ENCODE results near the gene SH2D2A.

GRCh38 chr1:156801409-156802121 lies 15.1 kb downstream of the SH2D2A start:
- TF ChIP-seq, protein P1, sequence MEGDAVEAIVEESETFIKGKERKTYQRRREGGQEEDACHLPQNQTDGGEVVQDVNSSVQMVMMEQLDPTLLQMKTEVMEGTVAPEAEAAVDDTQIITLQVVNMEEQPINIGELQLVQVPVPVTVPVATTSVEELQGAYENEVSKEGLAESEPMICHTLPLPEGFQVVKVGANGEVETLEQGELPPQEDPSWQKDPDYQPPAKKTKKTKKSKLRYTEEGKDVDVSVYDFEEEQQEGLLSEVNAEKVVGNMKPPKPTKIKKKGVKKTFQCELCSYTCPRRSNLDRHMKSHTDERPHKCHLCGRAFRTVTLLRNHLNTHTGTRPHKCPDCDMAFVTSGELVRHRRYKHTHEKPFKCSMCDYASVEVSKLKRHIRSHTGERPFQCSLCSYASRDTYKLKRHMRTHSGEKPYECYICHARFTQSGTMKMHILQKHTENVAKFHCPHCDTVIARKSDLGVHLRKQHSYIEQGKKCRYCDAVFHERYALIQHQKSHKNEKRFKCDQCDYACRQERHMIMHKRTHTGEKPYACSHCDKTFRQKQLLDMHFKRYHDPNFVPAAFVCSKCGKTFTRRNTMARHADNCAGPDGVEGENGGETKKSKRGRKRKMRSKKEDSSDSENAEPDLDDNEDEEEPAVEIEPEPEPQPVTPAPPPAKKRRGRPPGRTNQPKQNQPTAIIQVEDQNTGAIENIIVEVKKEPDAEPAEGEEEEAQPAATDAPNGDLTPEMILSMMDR (IDR thresholded peaks at IDR 0.05): peak; percentile 6; the same call in 1 of the 2 replicates
- no peak for TF ChIP-seq ZFX (IDR thresholded peaks at IDR 0.05; ENCODE audit: borderline replicate concordance)
